K562 (cell line): ENCODE data around the gene TMEM266. TPM values are rescaled to one million over a fixed set of nuclear protein-coding genes. Genes with fewer than 3 reads are reported as not detected.

Source experiments
- ATAC-seq: fragments of 200-7000 bp; cut with Tn5 transposase; 3 replicates; pipeline ENCODE4 v1.9.1; 2020; ENCODE audit warnings: moderate library complexity
- BruUV-seq: library from RNA; stranded (reverse); fragments of 400-500 nt; replicated peaks from 2 replicates; lab custom pipeline; 2021; lab: Mats Ljungman, UMichigan
- CTCF ChIA-PET: fragments of 300-600 bp; formaldehyde crosslinking; extraction: SDS; loops from one replicate; lab custom pipeline; 2021; ENCODE audit warnings: low intra/inter-chr PET ratio; lab: Yijun Ruan, JAX
- POLR2A ChIA-PET: fragments of 300-600, 350-650 bp; sonication (Branson Sonifier 250); formaldehyde crosslinking; extraction: SDS; loops from one replicate; lab custom pipeline; 2021; ENCODE audit warnings: antibody characterized with exemption, inconsistent platforms; lab: Yijun Ruan, JAX
- DNase-seq, 4 experiments: peaks; one replicate each; pipeline versions ENCODE4 v3.0.0 to v3.0.0-alpha.2; 2011 to 2018; ENCODE audit warnings: low spot score in 3 of 4, mixed read lengths in 3 of 4; ENCODE audit errors: extremely low read depth in 1 of 4
- FAIRE-seq: peaks from 2 replicates; lab custom pipeline; 2011; peaks lifted over from hg19 to GRCh38; lab: Jason Lieb, UNC
- H2AFZ ChIP-seq: 2 replicates; pipeline ENCODE4 v1.6.0; 2011; ENCODE audit warnings: low read depth, low read length, control low read depth, inconsistent platforms
- H3K27ac ChIP-seq: fragments of 200-600 bp; 3 replicates; pipeline ENCODE4 v1.8.0; 2011; ENCODE audit warnings: low read depth, mild to moderate bottlenecking, control low read depth, inconsistent platforms, low read length, moderate library complexity, mixed read lengths; ENCODE audit errors: extremely low read depth
- H3K27me3 ChIP-seq, 2 experiments: fragments of 300-600 bp in 1 of 2; 2 replicates in 1 of 2; 3 replicates in 1 of 2; pipeline versions ENCODE4 v1.6.0 to v1.8.0; 2011; ENCODE audit warnings: inconsistent platforms in 2 of 2, low read length in 2 of 2, mild to moderate bottlenecking in 1 of 2, mixed read lengths in 1 of 2, moderate library complexity in 1 of 2; ENCODE audit not compliant: control insufficient read depth in 2 of 2, insufficient read depth in 2 of 2
- H3K36me3 ChIP-seq: fragments of 300-600 bp; 3 replicates; pipeline ENCODE4 v1.8.0; 2011; ENCODE audit warnings: mild to moderate bottlenecking, low read length, inconsistent platforms; ENCODE audit not compliant: control insufficient read depth, insufficient read depth
- H3K4me1 ChIP-seq, 2 experiments: fragments of 200-600 bp in 1 of 2; replicated peaks in 1 of 2; 2 replicates in 1 of 2; 3 replicates in 1 of 2; pipeline versions ENCODE4 v1.5.1 to v1.8.0; 2011; ENCODE audit warnings: inconsistent platforms in 2 of 2, low read length in 2 of 2, mild to moderate bottlenecking in 1 of 2, mixed read lengths in 1 of 2, moderate library complexity in 1 of 2; ENCODE audit not compliant: control insufficient read depth in 2 of 2, insufficient read depth in 2 of 2
- H3K4me2 ChIP-seq: 2 replicates; pipeline ENCODE4 v1.6.1; 2011; ENCODE audit warnings: low read length, control low read depth, inconsistent platforms, mixed read lengths; ENCODE audit not compliant: insufficient read depth
- H3K4me3 ChIP-seq: fragments of 200-600 bp; sonication (generic), shearing (Covaris generic); 2 replicates; pipeline ENCODE4 v1.5.1; 2016; ENCODE audit warnings: control low read depth, inconsistent platforms
- H3K79me2 ChIP-seq: fragments of 200-600 bp; 3 replicates; pipeline ENCODE4 v1.8.0; 2011; ENCODE audit warnings: low read length, inconsistent platforms; ENCODE audit not compliant: control insufficient read depth, insufficient read depth
- H3K9ac ChIP-seq, 2 experiments: 2 replicates each; pipeline versions ENCODE4 v1.6.0 to v1.6.1; 2011; ENCODE audit warnings: low read depth in 2 of 2, low read length in 2 of 2, control low read depth in 1 of 2, inconsistent platforms in 1 of 2, mild to moderate bottlenecking in 1 of 2, mixed read lengths in 1 of 2; ENCODE audit not compliant: insufficient read depth in 1 of 2
- H3K9me1 ChIP-seq: one replicate; pipeline ENCODE4 v1.6.0; 2011; ENCODE audit warnings: inconsistent platforms, mild to moderate bottlenecking, low read length, moderate library complexity; ENCODE audit not compliant: control insufficient read depth, insufficient read depth
- H3K9me3 ChIP-seq: replicated peaks from 2 replicates; pipeline ENCODE4 v1.5.1; 2011; ENCODE audit warnings: low read depth, low read length, inconsistent platforms; ENCODE audit not compliant: control insufficient read depth, insufficient read depth
- H4K20me1 ChIP-seq: replicated peaks from 2 replicates; pipeline ENCODE4 v1.6.1; 2011; ENCODE audit warnings: low read length, inconsistent platforms, mixed read lengths; ENCODE audit not compliant: control insufficient read depth, insufficient read depth
- ARID3A ChIP-seq: IDR thresholded peaks from 2 replicates; pipeline ENCODE4 v1.6.1; 2012; ENCODE audit warnings: low read depth, low read length, improper control_type of control experiment, borderline replicate concordance
- ATF1 ChIP-seq, 2 experiments: fragments of 450-650 bp in 1 of 2; IDR thresholded peaks; 2 replicates each; pipeline ENCODE4 v1.6.1; 2016; ENCODE audit warnings: missing compliant biosample characterization in 1 of 2, missing genetic modification characterization in 1 of 2
- DIDO1 ChIP-seq: fragments of 450-650 bp; IDR thresholded peaks from 2 replicates; pipeline ENCODE4 v1.6.1; 2016; ENCODE audit warnings: low read depth, missing biosample characterization, missing genetic modification characterization
- FOXJ2 ChIP-seq: fragments of 200-800 bp; sonication (Bioruptor generic); IDR thresholded peaks from 2 replicates; pipeline ENCODE4 v1.6.1; 2016; ENCODE audit warnings: missing genetic modification characterization, missing compliant biosample characterization
- HBP1 ChIP-seq: fragments of 450-650 bp; formaldehyde crosslinking; IDR thresholded peaks from 2 replicates; pipeline ENCODE4 v1.4.0; 2022; ENCODE audit warnings: missing genetic modification characterization
- RFX5 ChIP-seq: IDR thresholded peaks from 2 replicates; pipeline ENCODE4 v1.6.1; 2011; ENCODE audit warnings: low read depth, mild to moderate bottlenecking, improper control_type of control experiment, low read length
- RNF219 ChIP-seq: fragments of 250-450 bp; sonication (Bioruptor Pico); IDR thresholded peaks from 2 replicates; pipeline ENCODE4 v1.5.0; 2022; ENCODE audit warnings: mild to moderate bottlenecking
- SLC30A9 ChIP-seq: fragments of 250-450 bp; sonication (Bioruptor Pico); IDR thresholded peaks from 2 replicates; pipeline ENCODE4 v1.8.0; 2022; ENCODE audit warnings: mild to moderate bottlenecking, moderate library complexity
- ZBTB49 ChIP-seq: sonication (generic); formaldehyde crosslinking; IDR thresholded peaks from 2 replicates; pipeline ENCODE4 v1.8.0; 2022; ENCODE audit warnings: missing genetic modification reagents, mild to moderate bottlenecking, borderline replicate concordance
- ZNF695 ChIP-seq: fragments of 450-650 bp; formaldehyde crosslinking; IDR thresholded peaks from 2 replicates; pipeline ENCODE4 v1.4.0; 2020; ENCODE audit warnings: mild to moderate bottlenecking, moderate library complexity
- WGBS: fragments of 100-300 bp; shearing (Covaris generic); methylation state at CpG from one replicate; pipeline ENCODE4 v1.1.6; 2016; ENCODE audit warnings: low coverage, mixed read lengths; ENCODE audit not compliant: insufficient coverage; ENCODE audit errors: missing lambda C conversion rate; 5-methylcytosine and 5-hydroxymethylcytosine counted together
- in situ Hi-C: fragments of 300-500 bp; cut with MboI; formaldehyde crosslinking; loops from 4 replicates; pipeline ENCODE4 v1.15.0; 2018; ENCODE audit warnings: inconsistent platforms, mixed read lengths
- intact Hi-C: fragments of 100-400 bp; cut with micrococcal nuclease; formaldehyde crosslinking; loops from 2 replicates; pipeline ENCODE4 v1.14.2; 2022
- polyA plus RNA-seq, 8 experiments: library from polyadenylated mRNA; depleted of rRNA in 4 of 8; stranded (reverse) in 5 of 8; unstranded in 3 of 8; fragments of >200 nt; fragmentation: Nextera tagmentation in 2 of 8; fragmentation: Illumina TruSeq in 1 of 8; extraction: Ambion mirVana in 2 of 8; extraction: Trizol in 1 of 8; gene quantifications; 2 replicates each; pipeline versions ENCODE4 v1.2.1 to v1.2.3, GENCODE V29; 2011 to 2014; ENCODE audit warnings: inconsistent platforms in 1 of 8, missing spikeins in 1 of 8
- total RNA-seq, 7 experiments: library from RNA; depleted of rRNA in 6 of 7; stranded (reverse); fragments of >200 nt in 6 of 7; fragmentation: Illumina TruSeq in 2 of 7; extraction: Trizol in 2 of 7; gene quantifications; 2 replicates each; pipeline versions ENCODE4 v1.2.1 to v1.2.3, GENCODE V29; 2011 to 2021; ENCODE audit warnings: low replicate concordance in 1 of 7

Gene TMEM266
- total and polyA plus RNA-seq, 9 of the 15 experiments (the other 6 are each of a cell fraction or from before 2014, with no cell fraction given): not detected

- CTCF ChIA-PET: no interaction called here
- Histone ChIP-seq H3K27me3 (no peaks in the 10 kb centered on the region), H2AFZ (no peak overlapping the region), H3K36me3 (peaks cover 69% of the 10 kb centered on the region), H3K9me3 (no peaks in the 10 kb centered on the region), H3K4me2 (no peak overlapping the region), H3K9ac (no peak overlapping the region), H3K9me1 (peaks cover 4% of the 10 kb centered on the region), H3K4me3 (no peak overlapping the region), H3K79me2 (no peaks in the 10 kb centered on the region), H4K20me1 (no peaks in the 10 kb centered on the region), H3K4me1 (no peaks in the 10 kb centered on the region), H3K27ac (no peak overlapping the region)
- DNase-seq: no peak
- no peak for FAIRE-seq
- in situ Hi-C loops (no loop called here), intact Hi-C loops (no loop called here)
- no peak for ATAC-seq
- TF ChIP-seq ARID3A (no peak), DIDO1 (tag) (no peak), ZNF695 (CRISPR knock-in tag) (no peak), FOXJ2 (tag) (no peak), ZBTB49 (CRISPR knock-in tag) (no peak), RFX5 (no peak), SLC30A9 (CRISPR knock-in tag) (no peak), HBP1 (CRISPR knock-in tag) (no peak), RNF219 (CRISPR knock-in tag) (no peak), ATF1 (CRISPR knock-in tag; IDR thresholded peaks at IDR 0.05) (no peak), ATF1 (tag; IDR thresholded peaks at IDR 0.05) (no peak)
- no TSS peak for BruUV-seq
- WGBS: 100% methylated on average over 1 of the region's 1 CpG
- POLR2A ChIA-PET: interaction anchor here (0.7 to 1.3 kb wide), 4 partner anchors 13 to 1390 kb away, joined by 3 read pairs; no protein-coding TSS in a partner anchor
Observed at GRCh38 chr15:76209523-76209922, 149.7 kb downstream of the TMEM266 start.
